Measurements from ENCODE around the gene IL22RA1.

The IL22RA1 gene

DNA sequence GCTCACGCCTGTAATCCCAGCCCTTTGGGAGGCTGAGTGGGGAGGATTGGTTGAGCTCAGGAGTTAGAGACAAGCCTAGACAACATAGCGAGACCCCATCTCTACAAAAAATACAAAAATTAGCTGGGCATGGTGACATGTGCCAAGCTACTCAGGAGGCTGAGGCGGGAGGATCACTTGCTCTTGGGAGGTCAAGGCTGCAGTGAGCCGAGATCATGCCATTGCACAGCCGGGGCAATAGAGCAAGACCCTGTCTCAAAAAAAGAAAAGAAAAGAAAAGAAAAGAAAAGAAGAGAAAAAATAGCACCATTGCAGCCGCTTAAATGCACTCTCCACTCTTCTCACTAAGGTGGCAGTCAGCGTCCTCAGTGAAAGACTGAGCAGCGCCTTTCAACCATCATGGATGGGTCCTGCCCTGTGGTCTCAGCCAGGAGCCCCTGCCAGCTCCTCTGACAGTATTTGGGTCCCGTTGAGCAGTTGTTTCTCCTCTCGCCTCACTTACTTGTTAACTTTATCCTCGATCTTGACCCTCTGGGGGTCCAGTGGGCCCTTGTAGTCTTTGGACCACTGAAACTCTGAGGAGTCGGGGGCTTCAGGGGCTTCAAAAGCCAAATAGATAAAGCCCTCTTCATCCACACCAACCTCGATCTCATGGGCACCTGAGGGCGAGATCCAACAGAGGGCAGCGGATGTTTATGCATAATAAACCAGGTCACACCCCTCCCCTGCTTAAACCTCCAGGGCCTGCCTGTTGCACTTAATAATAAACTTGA is 67.9 kb downstream of the IL22RA1 start:
- DNase-seq (ENCODE audit: low spot score), result no peak

DNA sequence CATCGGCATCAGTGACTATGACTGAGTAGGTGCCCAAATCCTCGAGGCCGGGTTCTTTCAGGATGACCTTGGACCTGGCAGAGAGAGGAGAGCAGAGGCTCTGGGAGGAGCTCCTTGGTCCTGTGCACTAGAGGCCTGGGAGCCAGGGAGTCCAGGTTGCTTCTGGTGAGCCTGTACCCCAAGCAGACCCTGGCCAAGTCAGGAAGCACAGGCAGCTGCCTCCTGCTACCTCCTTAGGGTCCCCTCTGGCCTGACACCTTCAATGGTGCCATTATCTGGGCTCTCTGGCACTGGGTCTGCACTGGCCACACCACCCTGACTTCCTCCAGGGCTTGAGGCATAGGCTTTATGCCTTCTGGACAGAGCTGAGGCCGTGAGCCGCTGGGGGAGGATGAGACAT is 68.7 kb downstream of the IL22RA1 start:
- no peak for DNase-seq (ENCODE audit: low spot score)

DNA sequence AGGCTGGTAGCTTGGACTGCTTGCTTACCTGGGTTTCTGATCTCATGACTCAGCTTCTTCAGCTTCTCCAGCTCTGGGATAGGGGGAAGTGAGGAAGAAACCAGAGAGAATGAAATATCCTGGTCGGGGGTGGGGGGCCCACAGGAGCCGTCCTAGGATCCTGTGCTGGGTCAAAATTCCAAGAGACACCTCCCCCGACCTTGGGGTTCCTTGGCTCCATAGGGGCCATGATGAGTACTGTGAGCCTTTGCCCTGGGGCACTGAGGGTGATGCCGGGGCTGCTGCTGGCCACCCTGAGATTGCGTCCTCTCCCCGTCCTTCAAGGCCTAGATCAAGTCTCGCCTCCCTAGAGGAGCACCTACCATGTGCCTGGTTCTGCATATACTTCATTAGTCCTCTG is 71.0 kb downstream of the IL22RA1 start:
- no peak for DNase-seq (ENCODE audit: low spot score)

DNA sequence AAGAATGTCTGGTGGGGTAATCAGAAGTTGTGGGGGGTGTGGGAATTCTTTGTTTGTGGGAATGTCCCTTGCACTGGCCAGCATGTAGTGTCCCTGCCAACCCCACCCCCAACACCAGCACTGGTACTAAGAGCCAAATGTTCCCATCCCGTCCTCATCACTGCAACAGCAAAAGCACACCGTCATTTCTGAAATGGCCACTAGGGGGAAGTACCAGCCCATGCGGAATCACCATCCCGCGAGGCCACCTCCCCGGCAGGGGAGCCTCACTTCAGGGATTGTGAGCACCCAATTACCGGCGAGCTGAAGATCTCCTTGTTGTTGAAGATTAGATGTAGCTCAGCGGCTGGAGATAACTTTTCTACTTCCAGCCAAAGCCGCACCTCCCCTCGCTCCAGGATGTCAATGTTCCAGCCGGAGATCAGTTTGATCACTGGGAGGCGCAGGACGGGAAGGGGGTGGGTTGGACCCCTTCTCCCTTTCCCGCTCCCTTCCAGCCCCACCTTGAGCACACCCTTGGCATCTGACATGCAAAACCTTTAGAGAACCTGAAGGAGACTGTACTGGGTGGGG is 72.0 kb downstream of the IL22RA1 start:
- DNase-seq (ENCODE audit: low spot score), result peak; percentile 85

DNA sequence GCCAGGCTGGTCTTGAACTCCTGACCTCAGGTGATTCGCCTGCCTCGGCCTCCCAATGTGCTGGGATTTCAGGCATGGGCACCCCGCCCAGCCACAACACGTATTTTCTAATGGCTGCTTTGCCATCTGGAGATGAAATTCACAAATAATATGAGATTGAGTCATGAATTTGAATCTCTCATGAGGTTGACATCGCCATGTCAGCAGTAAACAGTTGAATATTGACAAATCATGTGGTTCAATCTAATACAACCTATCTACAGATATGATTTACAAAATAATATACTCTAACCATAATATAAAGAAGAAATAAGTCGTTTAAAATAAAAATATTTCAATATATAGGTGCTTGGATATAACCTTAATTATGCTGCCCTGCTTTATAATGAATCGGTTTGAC is 73.1 kb downstream of the IL22RA1 start:
- DNase-seq (ENCODE audit: low spot score), result no peak

All from Ammon's horn (tissue), 1 donor.